Naive B cell (primary cell): ENCODE results near the gene ITPR2. TPM values are rescaled to one million over a fixed set of nuclear protein-coding genes. Genes with fewer than 3 reads are reported as not detected.

Experiments
- ATAC-seq, 2 donors: fragments of 150-1000 bp; cut with Tn5 transposase; 2 replicates each; pipeline ENCODE4 v1.10.0; 2021; ENCODE audit warnings: low read depth in 2 of 2, mild to moderate bottlenecking in 2 of 2, moderate library complexity in 2 of 2
- DNase-seq: peaks from one replicate; pipeline ENCODE4 v3.0.0; 2022
- H3K27ac Mint-ChIP-seq, 6 donors: one replicate each; pipeline ENCODE4 v1.8.0; 2020 to 2022; ENCODE audit warnings: mild to moderate bottlenecking in 6 of 6, mixed read lengths in 6 of 6, moderate library complexity in 5 of 6, inconsistent platforms in 2 of 6
- H3K27me3 Mint-ChIP-seq, 3 donors: one replicate each; pipeline ENCODE4 v1.8.0; 2021 to 2022; ENCODE audit warnings: mixed read lengths in 3 of 3, mild to moderate bottlenecking in 1 of 3
- H3K36me3 Mint-ChIP-seq, 2 donors: one replicate each; pipeline ENCODE4 v1.8.0; 2020 to 2022; ENCODE audit warnings: mixed read lengths in 2 of 2, inconsistent platforms in 1 of 2, mild to moderate bottlenecking in 1 of 2
- H3K4me1 Mint-ChIP-seq, 3 donors: one replicate each; pipeline ENCODE4 v1.8.0; 2020 to 2022; ENCODE audit warnings: mixed read lengths in 3 of 3, inconsistent platforms in 1 of 3, mild to moderate bottlenecking in 1 of 3, moderate library complexity in 1 of 3
- H3K4me3 Mint-ChIP-seq, 8 donors: one replicate each; pipeline ENCODE4 v1.8.0; 2020 to 2022; ENCODE audit warnings: mild to moderate bottlenecking in 8 of 8, mixed read lengths in 8 of 8, moderate library complexity in 8 of 8, inconsistent platforms in 2 of 8
- H3K9me3 Mint-ChIP-seq, 7 donors: one replicate each; pipeline ENCODE4 v1.8.0; 2020 to 2022; ENCODE audit warnings: mixed read lengths in 7 of 7, mild to moderate bottlenecking in 5 of 7, inconsistent platforms in 2 of 7, moderate library complexity in 1 of 7
- polyA plus RNA-seq, 6 donors: library from polyadenylated mRNA; unstranded; fragments of 300-500 nt; fragmentation: Illumina TruSeq; gene quantifications; one replicate each; pipeline ENCODE4 v1.2.3, GENCODE V29; 2021; ENCODE audit warnings: low read depth in 6 of 6

The ITPR2 gene
- polyA plus RNA-seq, 6 donors from 2014 or later: 6.7 to 23.6 (median 20.6) TPM

GRCh38 chr12:26749781-26750180, 83.2 kb downstream of the ITPR2 start:
- H3K27me3 Mint-ChIP-seq: no peaks in the 10 kb centered on the region
- H3K4me3 Mint-ChIP-seq: no peak overlapping the region
- peaks cover 13 to 22% of the 10 kb centered on the region in 2 donors for H3K36me3 Mint-ChIP-seq
- H3K9me3 Mint-ChIP-seq: peaks cover 0 to 10% (median 5%) of the 10 kb centered on the region in 7 donors
- peak in 1 of 2 donors; percentile 48 for ATAC-seq
- peaks cover 33 to 54% (median 37%) of the 10 kb centered on the region in 3 donors for H3K4me1 Mint-ChIP-seq
- DNase-seq: no peak
- H3K27ac Mint-ChIP-seq: peak overlapping the region in 2 of 6 donors; percentile 3 to 81

- no peak overlapping the region for H3K4me3 Mint-ChIP-seq
- H3K9me3 Mint-ChIP-seq: peaks cover 0 to 2% (median 0%) of the 10 kb centered on the region in 7 donors
- H3K27me3 Mint-ChIP-seq: no peaks in the 10 kb centered on the region
- ATAC-seq: no peak
- H3K36me3 Mint-ChIP-seq: peaks cover 5 to 15% of the 10 kb centered on the region in 2 donors
- DNase-seq: no peak
- peaks cover 37 to 60% (median 38%) of the 10 kb centered on the region in 3 donors for H3K4me1 Mint-ChIP-seq
- peak overlapping the region in 1 of 6 donors; percentile 53 for H3K27ac Mint-ChIP-seq
Measured at GRCh38 chr12:26748741-26749431, 84.1 kb downstream of the ITPR2 start.

- Mint-ChIP-seq H3K27me3 (no peaks in the 10 kb centered on the region), H3K4me3 (no peak overlapping the region), H3K27ac (peak overlapping the region in 1 of 6 donors; percentile 53), H3K36me3 (peaks cover 0 to 10% of the 10 kb centered on the region in 2 donors), H3K4me1 (peaks cover 36 to 56% (median 41%) of the 10 kb centered on the region in 3 donors), H3K9me3 (no peaks in the 10 kb centered on the region)
- ATAC-seq (no peak), DNase-seq (no peak)
Measured at GRCh38 chr12:26748412-26748740, 84.6 kb downstream of the ITPR2 start.

DNA sequence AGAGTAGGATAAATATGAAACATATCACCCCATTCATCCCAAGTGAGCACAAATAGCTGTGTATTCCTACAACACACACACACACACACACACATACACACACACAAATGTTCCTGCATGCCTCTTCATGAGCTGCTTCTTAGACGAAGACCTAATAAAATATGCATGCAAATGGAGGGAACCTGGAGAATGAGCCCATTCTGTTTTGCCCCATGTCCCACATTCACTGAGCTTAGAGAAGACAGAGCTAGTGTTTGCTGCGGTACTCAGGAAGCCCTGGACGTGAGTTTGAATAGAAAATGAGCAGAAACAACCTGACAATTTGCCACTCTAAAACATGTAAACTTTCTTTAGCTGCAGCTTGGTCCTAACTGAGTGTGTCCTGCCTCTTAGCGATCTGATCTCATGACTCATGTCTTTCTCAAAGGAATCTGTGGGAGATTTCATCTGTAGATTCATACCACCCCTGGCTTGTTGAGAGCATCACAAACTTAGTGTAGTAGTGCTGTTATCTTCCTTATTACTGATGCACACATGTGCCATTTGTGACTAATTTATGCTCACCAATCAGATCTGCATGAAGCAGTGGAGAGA, 86.8 kb downstream of the ITPR2 start:
- H3K36me3 Mint-ChIP-seq: peaks cover 0 to 11% of the 10 kb centered on the region in 2 donors
- no peaks in the 10 kb centered on the region for H3K9me3 Mint-ChIP-seq
- H3K4me1 Mint-ChIP-seq: peaks cover 26 to 57% (median 44%) of the 10 kb centered on the region in 3 donors
- ATAC-seq (no peak), DNase-seq (no peak)
- peak overlapping the region in 2 of 6 donors; percentile 5 to 40 for H3K27ac Mint-ChIP-seq
- H3K4me3 Mint-ChIP-seq: no peak overlapping the region
- no peaks in the 10 kb centered on the region for H3K27me3 Mint-ChIP-seq

DNA sequence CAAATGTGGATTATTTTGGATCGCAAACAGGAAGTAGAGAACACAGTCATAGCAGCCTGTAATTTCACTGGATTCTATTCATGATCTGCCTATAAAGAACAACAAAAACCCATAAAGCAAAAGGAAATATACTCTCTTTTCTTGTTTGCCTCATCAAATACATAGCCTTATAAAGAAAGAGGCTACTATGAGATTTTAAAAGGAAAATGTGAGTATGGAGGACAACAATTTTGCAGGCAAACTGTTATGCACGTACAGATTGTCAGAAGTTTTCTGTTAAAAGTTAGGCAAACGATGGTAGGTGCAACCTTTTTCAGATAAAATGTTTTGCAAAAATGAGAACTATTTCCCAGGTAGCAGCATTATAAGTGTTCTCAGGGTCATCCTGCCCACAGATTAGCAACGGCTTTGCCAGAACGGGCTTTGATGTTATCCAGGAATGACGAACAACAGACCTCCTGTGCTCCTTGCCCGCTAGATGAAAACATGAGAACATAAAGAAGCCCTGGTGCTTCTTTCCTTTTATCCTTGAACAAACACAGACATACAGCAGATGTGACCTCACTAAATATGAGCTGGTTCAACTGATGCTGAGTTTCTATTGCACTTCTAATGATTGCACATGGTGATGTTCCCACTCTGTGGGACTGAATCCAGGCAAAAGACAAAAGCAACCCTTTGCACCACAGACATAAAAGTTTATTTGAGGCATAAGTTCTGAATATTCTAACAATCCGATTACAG, 88.1 kb downstream of the ITPR2 start:
- ATAC-seq: no peak
- peak overlapping the region in 2 of 6 donors; percentile 2 to 19 for H3K27ac Mint-ChIP-seq
- no peak overlapping the region for H3K4me3 Mint-ChIP-seq

DNA sequence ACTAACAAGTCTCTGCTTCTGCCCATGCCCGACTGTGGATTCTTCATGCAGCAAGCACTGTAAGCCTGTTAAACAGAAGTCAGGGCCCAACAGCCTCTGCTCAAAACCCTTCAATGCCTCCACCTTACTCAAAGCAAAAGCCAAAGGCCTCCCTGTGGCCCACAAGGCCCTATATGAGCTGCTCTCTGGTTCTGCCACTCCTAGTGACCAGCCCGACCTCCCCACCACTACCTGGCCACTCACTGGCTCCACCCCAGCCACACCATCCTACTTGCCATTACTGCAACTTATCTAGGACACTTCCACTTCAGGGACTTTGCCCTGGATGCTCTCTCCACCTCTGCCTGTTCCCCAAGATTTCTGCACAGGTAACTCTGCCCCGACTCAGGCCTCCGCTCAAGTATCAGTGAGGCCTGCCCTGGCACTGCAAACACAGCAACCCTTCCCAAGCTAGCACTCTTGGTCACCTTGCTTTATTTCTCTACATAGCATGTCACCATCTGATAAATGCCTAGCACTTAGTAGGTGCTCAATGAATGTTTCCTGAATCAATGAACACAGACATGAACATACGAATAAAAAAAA, 88.9 kb downstream of the ITPR2 start:
- peak overlapping the region in 3 of 6 donors; percentile 19 to 74 (median 39) for H3K27ac Mint-ChIP-seq

More for the DNA sequence above, 88.1 kb downstream of the ITPR2 start:
- peaks cover 7 to 25% of the 10 kb centered on the region in 2 donors for H3K36me3 Mint-ChIP-seq
- H3K4me1 Mint-ChIP-seq: peaks cover 12 to 46% (median 37%) of the 10 kb centered on the region in 3 donors
- peaks cover 0 to 8% (median 5%) of the 10 kb centered on the region in 7 donors for H3K9me3 Mint-ChIP-seq
- no peak for DNase-seq
- H3K27me3 Mint-ChIP-seq: no peaks in the 10 kb centered on the region

GRCh38 chr12:26741584-26742227, 91.3 kb downstream of the ITPR2 start:
- H3K27me3 Mint-ChIP-seq: no peaks in the 10 kb centered on the region
- ATAC-seq: no peak
- H3K9me3 Mint-ChIP-seq: peaks cover 0 to 24% (median 13%) of the 10 kb centered on the region in 7 donors
- H3K36me3 Mint-ChIP-seq: peaks cover 21 to 22% of the 10 kb centered on the region in 2 donors
- peaks cover 6 to 34% (median 28%) of the 10 kb centered on the region in 3 donors for H3K4me1 Mint-ChIP-seq
- no peak overlapping the region for H3K4me3 Mint-ChIP-seq
- H3K27ac Mint-ChIP-seq: peak overlapping the region in 3 of 6 donors; percentile 2 to 66 (median 43)
- no peak for DNase-seq

More for the DNA sequence above, 88.9 kb downstream of the ITPR2 start:
- Mint-ChIP-seq H3K27me3 (no peaks in the 10 kb centered on the region), H3K4me1 (peaks cover 9 to 42% (median 37%) of the 10 kb centered on the region in 3 donors), H3K9me3 (peaks cover 0 to 13% (median 8%) of the 10 kb centered on the region in 7 donors), H3K4me3 (no peak overlapping the region), H3K36me3 (peaks cover 8 to 26% of the 10 kb centered on the region in 2 donors)
- ATAC-seq: no peak
- no peak for DNase-seq

- Mint-ChIP-seq H3K4me3 (no peak overlapping the region), H3K27me3 (no peaks in the 10 kb centered on the region), H3K27ac (no peak overlapping the region), H3K4me1 (peaks cover 4 to 31% (median 26%) of the 10 kb centered on the region in 3 donors), H3K9me3 (peaks cover 0 to 24% (median 13%) of the 10 kb centered on the region in 7 donors), H3K36me3 (peaks cover 21 to 22% of the 10 kb centered on the region in 2 donors)
- no peak for DNase-seq
- ATAC-seq: no peak
Measured at GRCh38 chr12:26740991-26741390, 92.0 kb downstream of the ITPR2 start.

- Mint-ChIP-seq H3K4me1 (peaks cover 7 to 36% (median 30%) of the 10 kb centered on the region in 3 donors), H3K27me3 (no peaks in the 10 kb centered on the region), H3K27ac (no peak overlapping the region), H3K36me3 (peaks cover 21 to 22% of the 10 kb centered on the region in 2 donors), H3K9me3 (peaks cover 0 to 24% (median 13%) of the 10 kb centered on the region in 7 donors), H3K4me3 (no peak overlapping the region)
- ATAC-seq (no peak), DNase-seq (no peak)
Measured at GRCh38 chr12:26740348-26740747, 92.6 kb downstream of the ITPR2 start.

GRCh38 chr12:26737487-26738030, 95.4 kb downstream of the ITPR2 start:
- Mint-ChIP-seq H3K4me3 (no peak overlapping the region), H3K9me3 (peaks cover 0 to 24% (median 13%) of the 10 kb centered on the region in 7 donors)

GRCh38 chr12:26736563-26737486, 96.2 kb downstream of the ITPR2 start:
- H3K4me3 Mint-ChIP-seq: no peak overlapping the region
- DNase-seq: no peak
- peaks cover 0 to 24% (median 13%) of the 10 kb centered on the region in 7 donors for H3K9me3 Mint-ChIP-seq
- no peaks in the 10 kb centered on the region for H3K27me3 Mint-ChIP-seq
- peaks cover 21 to 22% of the 10 kb centered on the region in 2 donors for H3K36me3 Mint-ChIP-seq
- H3K27ac Mint-ChIP-seq: no peak overlapping the region
- no peak for ATAC-seq
- H3K4me1 Mint-ChIP-seq: peaks cover 32 to 41% (median 35%) of the 10 kb centered on the region in 3 donors

More at GRCh38 chr12:26737487-26738030, 95.4 kb downstream of the ITPR2 start:
- peaks cover 21 to 22% of the 10 kb centered on the region in 2 donors for H3K36me3 Mint-ChIP-seq
- ATAC-seq: no peak
- DNase-seq: no peak
- no peak overlapping the region for H3K27ac Mint-ChIP-seq
- no peaks in the 10 kb centered on the region for H3K27me3 Mint-ChIP-seq
- peaks cover 28 to 45% (median 33%) of the 10 kb centered on the region in 3 donors for H3K4me1 Mint-ChIP-seq
